GM18505 (cell line): Measurements from ENCODE around the gene UBR3.
"Not testable (repeated sequence)": the region's sequence is repeated elsewhere in the genome, so short reads cannot be mapped to it uniquely, and the experiment has no call there.

Source experiments
- ATAC-seq: cut with Tn5 transposase; IDR thresholded peaks from one replicate; pipeline ENCODE4 v1.9.1; 2021; ENCODE audit not compliant: unreplicated experiment
- POLR2A ChIP-seq: IDR thresholded peaks from 4 replicates; pipeline ENCODE4 v1.6.1; 2011; ENCODE audit warnings: borderline replicate concordance; ENCODE audit not compliant: insufficient read depth, insufficient read length; ENCODE audit errors: extremely low read depth

The UBR3 gene

DNA sequence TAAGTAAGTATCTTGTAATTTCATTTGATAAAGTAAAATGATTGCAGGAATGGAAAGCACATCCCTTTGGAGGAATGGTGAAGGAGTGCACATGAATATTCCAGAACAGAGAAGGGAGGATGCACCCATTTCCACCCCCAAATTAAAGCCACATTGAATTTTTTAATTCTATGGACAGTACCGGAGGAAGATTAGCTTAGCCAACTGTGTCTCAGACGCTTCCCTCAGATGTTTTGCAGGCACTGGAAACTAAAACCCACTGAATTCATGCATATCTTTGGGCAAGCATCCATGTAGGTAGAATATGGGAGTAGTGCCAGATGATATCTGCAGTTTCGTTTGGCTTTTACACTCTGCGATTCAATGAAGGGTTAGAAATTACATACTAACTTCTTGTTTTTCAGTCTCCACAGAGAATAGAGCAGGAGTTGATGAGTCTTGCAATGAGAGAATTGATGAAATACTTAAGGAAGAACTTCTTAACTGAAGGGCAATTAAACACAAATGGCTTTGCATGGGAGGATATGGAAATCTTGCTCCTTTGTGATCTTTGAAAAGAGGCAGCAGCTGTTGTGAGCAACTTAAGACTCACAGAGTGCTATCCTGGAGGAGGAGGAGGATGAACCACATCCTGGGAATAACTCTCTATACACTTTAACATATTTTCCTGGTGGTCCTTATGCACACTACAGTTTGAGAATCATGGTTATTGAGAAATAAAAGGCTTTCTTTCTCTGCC lies 279.0 kb downstream of the UBR3 start:
- no peak for ATAC-seq
- TF ChIP-seq POLR2A, result no peak

DNA sequence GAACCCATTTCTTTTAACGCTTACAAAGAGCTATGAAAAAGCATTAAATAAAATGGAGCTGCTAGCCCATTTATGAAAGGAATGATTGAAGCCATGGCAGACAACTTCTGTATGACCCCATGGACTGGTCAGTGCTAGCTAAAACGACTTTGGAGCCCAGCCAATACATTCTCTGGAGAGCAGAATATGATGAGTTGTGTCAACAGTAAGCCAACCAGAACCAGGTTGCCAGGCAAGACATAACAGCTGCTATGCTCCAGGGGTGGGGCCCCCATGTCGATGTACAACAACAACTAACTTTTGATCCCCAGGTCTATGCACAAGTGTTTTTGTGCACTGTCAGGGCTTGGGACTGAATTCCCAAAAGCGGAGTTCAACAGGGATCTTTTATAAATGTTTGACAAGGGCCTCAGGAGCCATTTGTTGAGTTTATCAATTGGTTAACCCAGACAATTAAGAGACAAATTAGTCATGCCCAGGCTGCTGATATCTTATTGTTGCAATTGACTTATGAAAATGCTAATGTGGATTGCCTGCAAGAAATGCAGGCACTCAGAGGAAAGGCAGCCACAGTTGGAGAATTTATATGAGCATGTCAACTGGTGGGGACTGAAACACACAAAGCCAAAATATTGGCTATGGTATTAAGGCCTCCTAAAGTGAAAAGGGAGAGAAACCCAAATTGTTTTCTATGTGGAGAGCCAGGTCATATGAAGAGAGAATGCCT lies 286.1 kb downstream of the UBR3 start:
- no peak for ATAC-seq
- TF ChIP-seq POLR2A, result no peak

DNA sequence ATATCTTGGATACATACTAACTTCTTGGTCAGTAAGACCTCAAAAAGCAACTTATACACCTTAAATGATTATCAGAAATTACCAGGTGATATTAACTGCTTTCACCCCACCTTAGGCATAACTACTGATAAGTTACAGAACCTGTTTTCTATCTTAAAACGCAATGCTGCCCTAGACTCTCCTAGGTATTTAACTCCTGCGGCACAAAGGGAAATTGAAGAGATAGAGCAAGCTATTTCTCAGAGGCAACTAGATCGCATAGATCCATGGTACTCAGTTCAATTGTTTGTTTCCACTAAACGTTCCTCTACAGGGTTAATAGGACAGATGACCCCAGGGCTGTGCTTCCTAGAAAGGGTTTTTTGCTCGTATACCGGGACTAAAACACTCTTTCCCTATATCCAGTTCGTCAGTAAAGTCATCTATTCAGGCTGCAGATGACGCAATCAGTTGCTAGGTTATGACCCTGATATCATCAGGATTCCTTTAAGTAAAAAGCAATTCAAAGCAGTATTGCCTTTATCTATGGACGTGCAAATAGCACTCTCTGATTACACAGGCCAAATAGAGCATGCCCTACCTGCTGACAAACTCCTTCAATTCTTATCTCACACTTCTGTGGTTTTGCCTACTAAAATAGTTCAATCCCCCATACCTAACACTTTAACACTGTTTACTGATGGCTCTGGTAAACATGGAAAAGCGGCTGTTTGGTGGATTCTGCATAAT lies 288.4 kb downstream of the UBR3 start:
- no peak for ATAC-seq
- no peak for TF ChIP-seq POLR2A

DNA sequence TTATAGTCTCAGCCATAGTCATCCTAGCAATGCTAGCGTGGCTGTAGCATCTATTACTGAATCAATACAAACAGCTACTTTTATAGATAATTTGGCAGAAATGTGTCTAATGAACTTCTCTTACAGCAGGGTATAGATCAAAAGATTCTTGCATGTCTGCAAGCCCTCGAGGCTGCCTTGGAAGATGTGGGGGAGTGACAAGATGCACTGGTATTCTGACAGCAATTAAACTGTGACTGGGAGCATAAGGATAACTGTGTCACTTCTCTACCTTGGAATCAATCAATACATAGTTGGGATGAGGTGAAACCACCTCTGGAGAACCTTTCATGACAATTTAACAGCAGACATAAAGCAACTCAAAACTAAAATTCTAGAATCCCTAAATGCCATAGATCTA lies 291.4 kb downstream of the UBR3 start:
- no peak for ATAC-seq
- TF ChIP-seq POLR2A, result no peak

GRCh38 chr2:170119326-170119725 lies 292.1 kb downstream of the UBR3 start:
- not testable (repeated sequence) for ATAC-seq

- ATAC-seq, result no peak
- TF ChIP-seq POLR2A, result no peak
These were observed 294.4 kb downstream of the UBR3 start for GRCh38 chr2:170121689-170122088.

DNA sequence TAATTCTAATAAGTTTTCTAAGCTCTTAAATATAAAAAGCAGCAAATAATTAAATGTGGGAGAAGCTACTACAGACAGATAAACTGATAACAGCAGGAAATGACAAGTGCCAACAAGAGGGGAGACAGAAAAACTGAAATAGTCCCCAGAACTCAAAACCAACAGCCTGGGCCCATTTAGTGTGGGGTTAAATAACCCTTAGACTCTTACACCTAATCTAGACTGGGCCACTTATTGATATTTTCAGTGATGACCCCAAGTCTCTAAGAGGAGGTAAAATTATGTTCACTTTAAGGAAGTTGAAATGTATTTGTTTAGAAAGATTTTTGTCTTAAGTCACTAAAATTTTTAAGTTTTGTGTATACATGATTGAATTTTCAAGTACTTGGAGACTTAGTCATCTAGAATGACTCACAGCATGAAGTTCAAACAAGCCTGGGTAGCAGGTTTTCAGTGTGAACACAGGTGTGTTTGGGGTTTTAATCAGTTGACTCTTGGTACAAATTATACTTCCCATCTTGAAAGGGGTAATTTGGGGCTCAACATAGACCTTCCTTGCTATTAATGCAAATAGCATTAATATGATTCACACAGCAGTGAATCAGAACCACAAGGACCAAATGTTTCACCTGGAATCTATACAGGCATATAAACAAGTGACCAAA lies 295.8 kb downstream of the UBR3 start:
- TF ChIP-seq POLR2A, result no peak
- no peak for ATAC-seq

DNA sequence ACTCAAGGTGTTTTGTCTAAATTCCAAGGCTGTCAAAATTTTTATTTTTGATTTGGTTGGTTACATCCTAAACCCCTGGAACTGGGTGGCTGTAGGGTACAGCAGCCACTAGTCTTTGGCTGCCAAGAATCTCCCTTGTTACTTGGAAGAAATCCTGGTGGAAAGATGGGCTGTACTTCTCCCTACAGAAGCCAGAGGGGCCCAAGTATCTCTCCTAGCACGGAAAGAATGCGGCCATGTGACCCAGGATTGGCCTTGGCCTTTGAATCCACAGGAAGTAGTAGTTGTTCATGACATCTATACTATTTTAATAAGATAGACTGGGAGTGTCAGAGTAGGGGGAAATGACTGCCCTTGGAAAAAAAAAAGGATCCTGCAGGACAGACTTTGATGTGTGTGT lies 296.3 kb downstream of the UBR3 start:
- TF ChIP-seq POLR2A, result no peak
- ATAC-seq, result no peak

GRCh38 chr2:170126138-170126728 lies 299.0 kb downstream of the UBR3 start:
- not testable (repeated sequence) for ATAC-seq
